ENCODE results near the gene SOX30.

DNA sequence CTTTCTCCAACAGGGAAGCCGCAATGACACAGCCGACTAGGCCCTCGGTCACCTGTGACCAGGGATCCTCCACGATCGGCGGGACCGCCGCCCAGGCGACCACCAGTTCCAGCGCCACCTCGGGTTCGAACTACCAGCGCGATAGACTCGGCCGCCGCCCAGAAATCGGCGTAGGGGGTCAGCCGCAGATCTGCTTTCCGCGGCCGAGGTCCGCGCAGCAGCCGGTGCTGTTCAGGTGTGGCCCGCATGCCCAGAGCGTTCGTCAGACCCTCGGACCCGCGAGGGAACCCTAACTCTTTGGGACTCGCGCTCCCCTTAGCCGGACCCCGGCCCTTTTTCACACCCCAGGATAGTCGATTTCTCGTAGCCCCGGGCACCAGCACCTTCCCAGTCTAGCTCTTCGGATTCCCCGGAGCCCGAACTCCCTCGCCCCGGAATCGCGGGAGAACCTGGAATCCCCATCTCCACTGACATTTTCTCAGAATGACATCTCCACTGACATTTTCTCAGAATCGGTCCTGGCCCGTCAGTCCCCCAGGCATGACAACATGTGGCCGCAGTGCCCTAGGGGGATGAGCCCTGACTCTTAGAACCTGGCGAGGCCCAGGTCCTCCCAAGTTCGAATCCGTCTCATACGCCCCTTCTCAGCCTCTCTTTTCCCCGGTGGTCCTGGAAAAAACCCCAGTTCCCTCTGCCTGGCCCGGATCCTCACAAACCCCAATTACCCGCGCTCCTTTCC lies 19.5 kb upstream of the SOX30 start:
- TF ChIP-seq, protein P1, sequence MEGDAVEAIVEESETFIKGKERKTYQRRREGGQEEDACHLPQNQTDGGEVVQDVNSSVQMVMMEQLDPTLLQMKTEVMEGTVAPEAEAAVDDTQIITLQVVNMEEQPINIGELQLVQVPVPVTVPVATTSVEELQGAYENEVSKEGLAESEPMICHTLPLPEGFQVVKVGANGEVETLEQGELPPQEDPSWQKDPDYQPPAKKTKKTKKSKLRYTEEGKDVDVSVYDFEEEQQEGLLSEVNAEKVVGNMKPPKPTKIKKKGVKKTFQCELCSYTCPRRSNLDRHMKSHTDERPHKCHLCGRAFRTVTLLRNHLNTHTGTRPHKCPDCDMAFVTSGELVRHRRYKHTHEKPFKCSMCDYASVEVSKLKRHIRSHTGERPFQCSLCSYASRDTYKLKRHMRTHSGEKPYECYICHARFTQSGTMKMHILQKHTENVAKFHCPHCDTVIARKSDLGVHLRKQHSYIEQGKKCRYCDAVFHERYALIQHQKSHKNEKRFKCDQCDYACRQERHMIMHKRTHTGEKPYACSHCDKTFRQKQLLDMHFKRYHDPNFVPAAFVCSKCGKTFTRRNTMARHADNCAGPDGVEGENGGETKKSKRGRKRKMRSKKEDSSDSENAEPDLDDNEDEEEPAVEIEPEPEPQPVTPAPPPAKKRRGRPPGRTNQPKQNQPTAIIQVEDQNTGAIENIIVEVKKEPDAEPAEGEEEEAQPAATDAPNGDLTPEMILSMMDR (conservative IDR thresholded peaks at IDR 0.05), result no peak
- no peak for TF ChIP-seq EZH2 (IDR thresholded peaks at IDR 0.05; ENCODE audit: low read depth)

Measured in PC-9 (cell line).